ENCODE data around the gene CCDC81.

- TF ChIP-seq, protein P1, sequence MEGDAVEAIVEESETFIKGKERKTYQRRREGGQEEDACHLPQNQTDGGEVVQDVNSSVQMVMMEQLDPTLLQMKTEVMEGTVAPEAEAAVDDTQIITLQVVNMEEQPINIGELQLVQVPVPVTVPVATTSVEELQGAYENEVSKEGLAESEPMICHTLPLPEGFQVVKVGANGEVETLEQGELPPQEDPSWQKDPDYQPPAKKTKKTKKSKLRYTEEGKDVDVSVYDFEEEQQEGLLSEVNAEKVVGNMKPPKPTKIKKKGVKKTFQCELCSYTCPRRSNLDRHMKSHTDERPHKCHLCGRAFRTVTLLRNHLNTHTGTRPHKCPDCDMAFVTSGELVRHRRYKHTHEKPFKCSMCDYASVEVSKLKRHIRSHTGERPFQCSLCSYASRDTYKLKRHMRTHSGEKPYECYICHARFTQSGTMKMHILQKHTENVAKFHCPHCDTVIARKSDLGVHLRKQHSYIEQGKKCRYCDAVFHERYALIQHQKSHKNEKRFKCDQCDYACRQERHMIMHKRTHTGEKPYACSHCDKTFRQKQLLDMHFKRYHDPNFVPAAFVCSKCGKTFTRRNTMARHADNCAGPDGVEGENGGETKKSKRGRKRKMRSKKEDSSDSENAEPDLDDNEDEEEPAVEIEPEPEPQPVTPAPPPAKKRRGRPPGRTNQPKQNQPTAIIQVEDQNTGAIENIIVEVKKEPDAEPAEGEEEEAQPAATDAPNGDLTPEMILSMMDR (IDR thresholded peaks at IDR 0.05), result no peak
- TF ChIP-seq POLR2AphosphoS5 (IDR thresholded peaks at IDR 0.05), result no peak
Measured at GRCh38 chr11:86431258-86431657, 56.6 kb downstream of the CCDC81 start.

Measured in esophagus muscularis mucosa (tissue), 3 donors.